Measurements from ENCODE around the gene ZSWIM3. TPM values are rescaled to one million over a fixed set of nuclear protein-coding genes. Genes with fewer than 3 reads are reported as not detected.
A peak's percentile ranks its signal among the peaks of the same experiment; 100 is the strongest.
"Not testable (repeated sequence)": the region's sequence is repeated elsewhere in the genome, so short reads cannot be mapped to it uniquely, and the experiment has no call there.

Gene ZSWIM3
- total RNA-seq, 2 experiments from 2014 or later: 5.1 to 5.8 TPM

GRCh38 chr20:45819466-45819865 is 37.9 kb upstream of the ZSWIM3 start:
- Mint-ChIP-seq H3K4me3 (no peak overlapping the region), H3K4me1 (ENCODE audit: low read depth) (peaks cover 26% of the 10 kb centered on the region), H3K27me3 (ENCODE audit: low read depth) (peaks cover 24% of the 10 kb centered on the region), H3K27ac (no peak overlapping the region), H3K9me3 (ENCODE audit: insufficient read depth) (no peaks in the 10 kb centered on the region), H3K36me3 (ENCODE audit: low read depth) (peaks cover 27% of the 10 kb centered on the region)
- no peak for ATAC-seq
- DNase-seq: no peak
- POLR2A ChIA-PET: interaction anchor here (0.6 kb wide), 1 partner anchor 288 kb away, joined by 4 read pairs; no protein-coding TSS in a partner anchor
- CTCF ChIA-PET: interaction anchor here (1.5 to 2.7 kb wide), 2 partner anchors 21 to 150 kb away, joined by 3 to 8 read pairs; no protein-coding TSS in a partner anchor

DNA sequence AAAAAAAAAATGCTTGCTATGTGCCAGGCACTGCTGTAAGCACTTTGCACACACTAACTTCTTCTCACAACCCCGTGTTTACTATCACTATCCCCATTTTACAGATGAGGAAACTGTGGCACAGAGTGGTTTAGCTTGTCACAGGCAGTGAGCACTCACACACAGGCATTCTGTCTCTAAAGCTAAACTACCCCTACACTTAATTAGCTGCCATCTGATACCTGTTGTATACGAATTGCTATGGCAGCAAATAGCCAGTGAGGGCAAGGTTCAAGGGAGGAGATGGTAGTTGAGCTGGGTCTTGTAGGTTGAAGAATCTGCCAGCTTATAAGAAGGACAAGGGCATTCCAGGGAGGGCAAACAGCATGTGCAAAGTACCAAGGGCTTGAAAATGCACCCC is 35.5 kb upstream of the ZSWIM3 start:
- H3K4me1 Mint-ChIP-seq (ENCODE audit: low read depth): peaks cover 18% of the 10 kb centered on the region
- H3K4me3 Mint-ChIP-seq: no peak overlapping the region
- no peak overlapping the region for H3K27ac Mint-ChIP-seq
- H3K36me3 Mint-ChIP-seq (ENCODE audit: low read depth): peaks cover 8% of the 10 kb centered on the region
- DNase-seq: no peak
- no peak for ATAC-seq
- H3K27me3 Mint-ChIP-seq (ENCODE audit: low read depth): peaks cover 26% of the 10 kb centered on the region
- ChIA-PET POLR2A (interaction anchor here (1.2 to 1.8 kb wide), 3 partner anchors 9 to 113 kb away, joined by 4 to 16 read pairs (median 9); partner anchors contain the start of genes PCIF1 and UBE2C), CTCF (interaction anchor here (0.8 to 1.8 kb wide), 6 partner anchors 9 to 148 kb away, joined by 3 to 7 read pairs (median 5); no protein-coding TSS in a partner anchor)
- H3K9me3 Mint-ChIP-seq (ENCODE audit: insufficient read depth): no peaks in the 10 kb centered on the region

GRCh38 chr20:45822857-45823256 is 34.6 kb upstream of the ZSWIM3 start:
- ATAC-seq (peak; percentile 27), DNase-seq (no peak)
- Mint-ChIP-seq H3K4me1 (ENCODE audit: low read depth) (peaks cover 18% of the 10 kb centered on the region), H3K9me3 (ENCODE audit: insufficient read depth) (no peaks in the 10 kb centered on the region), H3K27me3 (ENCODE audit: low read depth) (peaks cover 26% of the 10 kb centered on the region), H3K27ac (no peak overlapping the region), H3K36me3 (ENCODE audit: low read depth) (peaks cover 2% of the 10 kb centered on the region), H3K4me3 (no peak overlapping the region)
- CTCF ChIA-PET: interaction anchor here (0.8 to 1.7 kb wide), 5 partner anchors 9 to 147 kb away, joined by 3 to 5 read pairs (median 5); no protein-coding TSS in a partner anchor
- POLR2A ChIA-PET: interaction anchor here (1.2 to 1.8 kb wide), 3 partner anchors 10 to 112 kb away, joined by 4 to 16 read pairs (median 9); partner anchors contain the start of genes PCIF1 and UBE2C

- ChIA-PET CTCF (interaction anchor here (0.6 to 2.1 kb wide), 22 partner anchors 8 to 146 kb away, joined by 3 to 11 read pairs (median 4); partner anchors contain the start of genes PCIF1, SNX21 and SPATA25), POLR2A (interaction anchor here (0.8 to 2.5 kb wide), 4 partner anchors 11 to 110 kb away, joined by 3 to 10 read pairs (median 4); partner anchors contain the start of genes ACOT8, PCIF1 and ZSWIM3)
- Mint-ChIP-seq H3K27ac (no peak overlapping the region), H3K36me3 (ENCODE audit: low read depth) (peaks cover 2% of the 10 kb centered on the region), H3K4me1 (ENCODE audit: low read depth) (peaks cover 18% of the 10 kb centered on the region), H3K4me3 (peak overlapping the region; percentile 60), H3K9me3 (ENCODE audit: insufficient read depth) (no peaks in the 10 kb centered on the region), H3K27me3 (ENCODE audit: low read depth) (peaks cover 26% of the 10 kb centered on the region)
- DNase-seq (peak; percentile 63), ATAC-seq (peak; percentile 77)
Measured at GRCh38 chr20:45823949-45824835, 33.2 kb upstream of the ZSWIM3 start.

DNA sequence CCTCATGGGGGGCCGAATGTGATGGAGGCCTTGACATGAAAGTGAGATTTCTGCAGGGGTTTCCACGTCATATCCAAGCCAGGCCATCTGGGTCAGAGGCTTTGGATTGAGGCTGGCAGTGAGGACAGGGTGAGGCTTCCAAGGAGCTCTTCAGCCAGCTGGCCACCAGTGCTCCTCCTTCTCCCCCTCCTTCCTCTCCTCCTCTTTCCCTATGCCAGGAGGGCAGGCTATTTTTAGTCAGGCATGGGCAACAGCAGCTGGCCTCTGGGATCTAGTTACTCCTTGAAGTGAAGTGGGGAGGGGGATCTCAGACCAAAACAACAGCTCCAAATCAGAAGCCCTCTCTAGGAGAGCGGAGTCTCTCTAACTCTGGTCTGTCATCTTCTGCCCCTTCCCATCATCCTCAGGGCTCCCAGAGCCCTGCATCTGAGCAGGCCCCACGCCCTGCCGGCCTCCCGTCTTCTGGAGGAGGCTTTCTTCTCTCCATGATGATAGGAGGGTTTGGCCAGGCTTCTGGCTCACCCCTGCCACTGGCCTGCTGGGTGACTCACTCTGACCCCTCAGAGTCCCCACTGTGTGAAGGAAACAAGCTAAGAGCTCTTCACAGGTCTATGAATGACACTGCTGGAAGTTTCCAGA is 30.9 kb upstream of the ZSWIM3 start:
- H3K4me1 Mint-ChIP-seq (ENCODE audit: low read depth): peaks cover 18% of the 10 kb centered on the region
- ChIA-PET CTCF (interaction anchor here (1.5 to 2.2 kb wide), 2 partner anchors 27 to 144 kb away, joined by 4 to 8 read pairs; no protein-coding TSS in a partner anchor), POLR2A (interaction anchor here (0.7 to 2.1 kb wide), 2 partner anchors 10 to 31 kb away, joined by 3 to 7 read pairs; no protein-coding TSS in a partner anchor)
- no peak overlapping the region for H3K27ac Mint-ChIP-seq
- H3K36me3 Mint-ChIP-seq (ENCODE audit: low read depth): no peaks in the 10 kb centered on the region
- H3K27me3 Mint-ChIP-seq (ENCODE audit: low read depth): peaks cover 27% of the 10 kb centered on the region
- no peaks in the 10 kb centered on the region for H3K9me3 Mint-ChIP-seq (ENCODE audit: insufficient read depth)
- no peak overlapping the region for H3K4me3 Mint-ChIP-seq
- no peak for DNase-seq
- no peak for ATAC-seq

- no peaks in the 10 kb centered on the region for H3K36me3 Mint-ChIP-seq (ENCODE audit: low read depth)
- H3K4me1 Mint-ChIP-seq (ENCODE audit: low read depth): peaks cover 18% of the 10 kb centered on the region
- no peak within 1 kb of the TSS for H3K27ac Mint-ChIP-seq
- CTCF ChIA-PET: interaction anchor here (2.2 kb wide), 1 partner anchor 143 kb away, joined by 8 read pairs; no protein-coding TSS in a partner anchor
- peaks cover 24% of the 10 kb centered on the region for H3K27me3 Mint-ChIP-seq (ENCODE audit: low read depth)
- H3K4me3 Mint-ChIP-seq: no peak within 1 kb of the TSS
- no peaks in the 10 kb centered on the region for H3K9me3 Mint-ChIP-seq (ENCODE audit: insufficient read depth)
- no peak for ATAC-seq
- no peak for DNase-seq
- POLR2A ChIA-PET: interaction anchor here (2.1 kb wide), 1 partner anchor 10 kb away, joined by 7 read pairs; no protein-coding TSS in a partner anchor
Measured at GRCh38 chr20:45827030-45827652, 30.3 kb upstream of the ZSWIM3 start, which contains the start of gene TNNC2. Gene TNNC2 (minus strand): TSS chr20:45827312. CDS start chr20:45827248, 64 bp downstream.

GRCh38 chr20:45827712-45828111 is 29.7 kb upstream of the ZSWIM3 start:
- Mint-ChIP-seq H3K4me1 (ENCODE audit: low read depth) (peaks cover 18% of the 10 kb centered on the region), H3K27ac (no peak overlapping the region), H3K9me3 (ENCODE audit: insufficient read depth) (no peaks in the 10 kb centered on the region), H3K36me3 (ENCODE audit: low read depth) (no peaks in the 10 kb centered on the region), H3K4me3 (no peak overlapping the region), H3K27me3 (ENCODE audit: low read depth) (peaks cover 20% of the 10 kb centered on the region)
- ATAC-seq (no peak), DNase-seq (no peak)
- ChIA-PET CTCF (interaction anchor here (2.2 kb wide), 1 partner anchor 143 kb away, joined by 8 read pairs; no protein-coding TSS in a partner anchor), POLR2A (no interaction called here)

DNA sequence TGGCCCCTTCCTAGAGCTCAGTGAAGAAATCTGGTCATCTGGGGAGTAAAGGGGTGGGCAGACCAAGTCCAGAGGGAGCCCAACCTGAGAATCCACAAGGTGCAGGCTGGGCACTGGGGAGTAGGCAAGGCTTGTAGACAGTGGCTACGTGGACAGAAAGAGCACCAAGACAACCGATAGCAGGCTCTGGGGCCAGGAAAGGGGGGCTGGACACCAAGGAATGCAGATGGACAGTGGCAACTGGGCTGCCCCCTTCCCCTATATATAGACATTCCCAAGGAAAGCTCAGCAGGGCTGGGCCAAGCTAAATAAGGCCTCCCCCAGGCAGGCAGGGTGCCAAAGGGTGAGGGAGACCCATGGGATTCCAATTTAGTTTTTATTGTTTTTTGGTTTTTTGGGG is 28.8 kb upstream of the ZSWIM3 start:
- Mint-ChIP-seq H3K27me3 (ENCODE audit: low read depth) (peaks cover 14% of the 10 kb centered on the region), H3K4me3 (no peak overlapping the region), H3K9me3 (ENCODE audit: insufficient read depth) (no peaks in the 10 kb centered on the region), H3K36me3 (ENCODE audit: low read depth) (no peaks in the 10 kb centered on the region), H3K27ac (no peak overlapping the region), H3K4me1 (ENCODE audit: low read depth) (peaks cover 18% of the 10 kb centered on the region)
- ATAC-seq (no peak), DNase-seq (no peak)
- ChIA-PET POLR2A (interaction anchor here (0.6 kb wide), 1 partner anchor 16 kb away, joined by 3 read pairs; no protein-coding TSS in a partner anchor), CTCF (no interaction called here)

DNA sequence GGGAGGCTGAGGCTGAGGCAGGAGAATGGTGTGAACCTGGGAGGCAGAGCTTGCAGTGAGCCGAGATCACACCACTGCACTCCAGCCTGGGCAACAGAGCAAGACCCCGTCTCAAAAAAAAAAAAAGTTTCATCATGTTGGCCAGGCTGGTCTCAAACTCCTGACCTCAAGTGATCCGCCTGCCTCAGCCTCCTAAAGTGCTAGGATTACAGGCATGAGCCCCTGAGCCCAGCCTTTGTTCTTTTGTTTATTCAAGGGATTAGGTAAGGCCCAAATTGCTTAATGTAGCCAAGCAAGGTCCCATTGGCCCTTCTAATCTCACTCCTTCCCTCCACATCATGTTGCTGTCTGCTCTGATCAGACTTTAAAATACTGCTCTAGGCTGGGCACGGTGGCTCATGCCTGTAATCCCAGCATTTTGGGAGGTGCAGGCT is 27.7 kb upstream of the ZSWIM3 start:
- H3K9me3 Mint-ChIP-seq (ENCODE audit: insufficient read depth); H3K36me3 Mint-ChIP-seq (ENCODE audit: low read depth); DNase-seq; POLR2A ChIA-PET; H3K27me3 Mint-ChIP-seq (ENCODE audit: low read depth); ATAC-seq; H3K4me3 Mint-ChIP-seq; H3K27ac Mint-ChIP-seq; CTCF ChIA-PET: not testable (repeated sequence)
- H3K4me1 Mint-ChIP-seq (ENCODE audit: low read depth): peaks cover 12% of the 10 kb centered on the region

- no peak overlapping the region for H3K27ac Mint-ChIP-seq
- no peak for DNase-seq
- POLR2A ChIA-PET: interaction anchor here (1.0 to 2.4 kb wide), 3 partner anchors 16 to 25 kb away, joined by 5 to 12 read pairs (median 9); partner anchors contain the start of genes ACOT8 and ZSWIM3
- no peak for ATAC-seq
- CTCF ChIA-PET: interaction anchor here (1.3 to 1.7 kb wide), 3 partner anchors 8 to 33 kb away, joined by 4 to 9 read pairs (median 7); no protein-coding TSS in a partner anchor
- H3K4me1 Mint-ChIP-seq (ENCODE audit: low read depth): peaks cover 13% of the 10 kb centered on the region
- H3K36me3 Mint-ChIP-seq (ENCODE audit: low read depth): no peaks in the 10 kb centered on the region
- H3K27me3 Mint-ChIP-seq (ENCODE audit: low read depth): peaks cover 3% of the 10 kb centered on the region
- no peak overlapping the region for H3K4me3 Mint-ChIP-seq
- no peaks in the 10 kb centered on the region for H3K9me3 Mint-ChIP-seq (ENCODE audit: insufficient read depth)
Measured at GRCh38 chr20:45832619-45833018, 24.8 kb upstream of the ZSWIM3 start.
